NCI-H146 treated with DMSO at 0.1 percent for 48 hours (cell line): ENCODE results near the gene SLC30A10.
"Not testable (repeated sequence)": the region's sequence is repeated elsewhere in the genome, so short reads cannot be mapped to it uniquely, and the experiment has no call there.

Source experiments
- DNase-seq: peaks from one replicate; lab custom pipeline; 2025; ENCODE audit not compliant: unreplicated experiment; lab: John Stamatoyannopoulos, UW

SLC30A10 gene

GRCh38 chr1:219928791-219929118 lies 398 bp upstream of the SLC30A10 start:
- DNase-seq = no peak

- no peak for DNase-seq
Observed at GRCh38 chr1:219927298-219927955, 930 bp downstream of the SLC30A10 start.

GRCh38 chr1:219926363-219926998 lies 1.9 kb downstream of the SLC30A10 start:
- DNase-seq = no peak

DNA sequence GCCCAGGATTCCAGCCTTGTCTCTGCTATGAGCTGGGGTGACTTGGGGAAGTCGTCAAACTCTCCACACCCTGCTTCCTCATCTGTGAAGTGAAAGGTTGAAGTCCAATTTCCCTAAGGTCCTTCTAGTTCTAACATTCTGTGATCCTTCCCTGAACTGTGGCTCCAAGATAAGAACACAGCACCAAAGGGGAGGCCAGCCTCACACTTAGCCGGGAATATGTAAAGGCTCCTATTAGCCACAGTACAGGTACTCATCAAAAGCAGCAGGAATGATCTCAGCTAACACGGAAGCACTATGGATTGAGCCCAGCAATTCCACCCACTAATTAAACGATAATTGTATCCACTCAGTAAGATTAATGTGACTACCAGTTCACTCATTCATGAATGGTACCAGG lies 4.0 kb downstream of the SLC30A10 start:
- DNase-seq = no peak

DNA sequence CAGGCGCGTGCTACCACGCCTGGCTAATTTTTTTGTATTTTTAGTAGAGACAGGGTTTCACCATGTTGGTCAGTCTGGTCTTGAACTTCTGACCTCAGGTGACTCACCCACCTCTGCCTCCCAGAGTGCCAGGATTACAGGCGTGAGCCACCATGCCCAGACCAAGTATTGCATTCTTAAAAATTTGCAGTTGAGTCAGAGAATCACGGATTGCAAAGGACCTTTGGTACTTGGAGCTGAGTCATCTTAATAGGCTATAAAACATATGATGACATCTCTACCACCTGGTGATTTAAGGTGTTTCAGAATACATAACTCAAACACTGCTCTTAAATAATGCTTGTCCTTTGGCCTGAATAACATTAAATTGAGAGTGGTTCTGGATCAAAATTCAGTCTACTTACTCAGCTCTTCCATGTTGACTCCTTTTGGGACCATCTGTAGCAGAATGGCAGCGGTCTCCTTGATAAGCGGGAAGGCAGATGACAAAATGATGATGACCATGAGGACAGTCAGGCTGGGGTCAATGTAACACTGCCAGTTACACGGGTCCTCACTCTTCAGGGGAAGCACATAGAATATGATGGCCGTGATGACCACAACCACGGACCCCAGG lies 10.4 kb downstream of the SLC30A10 start:
- DNase-seq = no peak

- DNase-seq = no peak
Observed at GRCh38 chr1:219917281-219917680, 11.1 kb downstream of the SLC30A10 start.

- DNase-seq = no peak
Observed at GRCh38 chr1:219916257-219916656, 12.1 kb downstream of the SLC30A10 start.

GRCh38 chr1:219913005-219913770 lies 15.2 kb downstream of the SLC30A10 start:
- no peak for DNase-seq

GRCh38 chr1:219910716-219911115 lies 17.6 kb downstream of the SLC30A10 start:
- no peak for DNase-seq

- DNase-seq = no peak
Observed at GRCh38 chr1:219909476-219909875, 18.9 kb downstream of the SLC30A10 start.

DNA sequence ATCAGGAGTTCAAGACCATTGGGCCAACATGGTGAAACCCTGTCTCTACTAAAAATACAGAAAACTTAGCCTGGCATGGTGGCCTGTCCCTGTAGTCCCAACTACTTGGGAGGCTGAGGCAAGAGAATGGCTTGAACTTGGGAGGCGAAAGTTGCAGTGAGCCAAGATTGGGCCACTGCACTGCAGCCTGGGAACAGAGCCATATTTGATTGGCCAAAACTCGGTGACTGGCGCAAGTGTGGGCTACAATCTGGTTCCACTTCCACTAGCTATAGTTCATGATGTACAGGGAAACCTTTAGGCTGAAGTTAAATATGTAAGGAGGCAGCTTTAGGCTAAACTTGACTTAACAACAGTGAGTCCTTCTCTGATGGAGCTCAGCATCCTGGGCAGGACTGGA lies 20.2 kb downstream of the SLC30A10 start:
- no peak for DNase-seq

DNA sequence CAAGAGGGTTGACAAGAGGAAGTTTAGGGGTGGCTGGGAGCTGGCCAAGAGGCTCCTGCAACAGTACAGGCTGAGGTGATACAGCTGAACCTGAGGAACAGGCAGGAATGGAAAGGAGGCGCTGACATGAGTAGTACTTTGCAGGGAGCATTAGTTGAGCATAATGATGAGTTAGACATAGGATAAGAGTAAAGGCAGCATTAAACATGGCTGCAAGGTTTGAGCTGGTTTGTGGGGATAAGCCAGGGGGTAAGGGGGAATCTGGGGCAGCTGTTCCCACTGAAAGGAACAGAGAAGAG lies 20.6 kb downstream of the SLC30A10 start:
- DNase-seq = no peak

GRCh38 chr1:219906924-219907771 lies 21.2 kb downstream of the SLC30A10 start:
- DNase-seq = no peak

DNA sequence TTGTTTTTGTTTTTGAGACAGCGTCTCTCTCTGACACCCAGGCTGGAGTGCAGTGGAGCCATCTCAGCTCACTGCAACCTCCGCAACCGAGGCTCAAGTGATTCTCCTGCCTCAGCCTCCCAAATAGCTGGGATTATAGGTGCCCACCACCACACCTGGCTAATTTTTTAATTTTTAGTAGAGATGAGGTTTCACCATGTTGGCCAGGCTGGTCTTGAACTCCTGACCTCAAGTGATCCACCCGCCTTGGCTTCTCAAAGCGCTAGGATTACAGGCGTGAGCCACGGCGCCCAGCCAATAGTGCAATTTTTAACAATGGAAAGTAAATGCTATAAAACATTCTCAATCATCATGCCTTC lies 21.8 kb downstream of the SLC30A10 start:
- DNase-seq = not testable (repeated sequence)

DNA sequence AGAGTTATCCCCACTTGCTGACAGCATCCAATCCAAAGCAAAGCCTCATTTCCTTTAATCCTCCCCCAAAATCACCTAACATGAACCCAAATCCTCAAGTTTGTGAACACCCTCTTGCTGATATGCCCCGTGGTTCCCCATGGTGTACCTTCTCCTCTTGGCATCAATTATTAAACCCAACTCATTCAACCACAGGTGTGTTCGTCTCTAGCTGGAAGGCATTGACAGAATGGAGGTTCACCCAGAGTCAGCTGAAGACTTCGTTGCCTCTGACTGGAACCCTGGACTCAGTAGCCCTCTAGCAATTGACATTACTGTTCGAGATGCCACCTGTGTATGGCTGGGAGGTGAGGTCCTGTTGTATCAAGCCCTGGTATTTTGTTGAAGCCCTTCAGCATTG lies 22.8 kb downstream of the SLC30A10 start:
- no peak for DNase-seq

- no peak for DNase-seq
Observed at GRCh38 chr1:219904934-219905333, 23.4 kb downstream of the SLC30A10 start.

- no peak for DNase-seq
Observed at GRCh38 chr1:219903353-219903871, 24.9 kb downstream of the SLC30A10 start.

- no peak for DNase-seq
Observed at GRCh38 chr1:219902951-219903350, 25.4 kb downstream of the SLC30A10 start.

- no peak for DNase-seq
Observed at GRCh38 chr1:219900882-219901281, 27.5 kb downstream of the SLC30A10 start.

DNA sequence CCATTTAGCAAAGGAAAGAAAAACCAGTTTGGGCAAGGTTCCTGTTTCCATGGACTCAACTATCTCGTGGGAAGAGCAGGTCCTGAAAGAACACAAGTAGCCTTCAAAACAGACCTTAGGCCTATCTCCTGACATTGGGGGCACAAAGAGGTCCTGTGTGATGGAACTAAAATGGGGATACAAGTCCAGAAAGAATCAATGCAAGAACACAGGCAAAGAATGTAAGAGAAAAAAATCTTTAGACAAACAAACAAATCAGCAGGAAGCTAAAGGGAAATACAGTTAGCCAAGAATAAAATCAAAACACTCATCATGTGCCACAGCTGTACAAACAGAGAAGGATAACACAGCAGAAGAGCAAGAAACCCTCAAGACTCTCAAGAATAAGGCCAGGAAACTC lies 28.2 kb downstream of the SLC30A10 start:
- DNase-seq = no peak

DNA sequence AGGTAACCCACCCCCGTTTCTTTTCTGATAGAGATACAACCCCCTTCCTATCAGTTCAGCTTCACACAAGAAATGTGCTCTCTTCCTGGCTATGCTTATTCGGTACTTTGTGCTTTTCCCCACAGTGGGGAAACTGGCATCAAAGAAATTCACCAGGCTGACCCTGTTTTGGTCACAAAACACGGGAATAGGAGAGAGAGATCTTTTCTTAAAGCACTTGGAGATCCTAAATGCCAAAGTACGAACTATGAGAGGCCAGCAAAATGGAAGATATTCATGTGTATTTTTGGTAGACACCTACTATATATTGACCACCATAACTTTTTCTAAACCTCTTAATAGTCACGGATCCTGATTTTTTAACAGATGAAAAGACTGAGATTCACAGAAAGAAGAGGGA lies 30.0 kb downstream of the SLC30A10 start:
- no peak for DNase-seq
